ENCODE data around the gene ATP2B2.
A peak's percentile ranks its signal among the peaks of the same experiment; 100 is the strongest.

The ATP2B2 gene

DNA sequence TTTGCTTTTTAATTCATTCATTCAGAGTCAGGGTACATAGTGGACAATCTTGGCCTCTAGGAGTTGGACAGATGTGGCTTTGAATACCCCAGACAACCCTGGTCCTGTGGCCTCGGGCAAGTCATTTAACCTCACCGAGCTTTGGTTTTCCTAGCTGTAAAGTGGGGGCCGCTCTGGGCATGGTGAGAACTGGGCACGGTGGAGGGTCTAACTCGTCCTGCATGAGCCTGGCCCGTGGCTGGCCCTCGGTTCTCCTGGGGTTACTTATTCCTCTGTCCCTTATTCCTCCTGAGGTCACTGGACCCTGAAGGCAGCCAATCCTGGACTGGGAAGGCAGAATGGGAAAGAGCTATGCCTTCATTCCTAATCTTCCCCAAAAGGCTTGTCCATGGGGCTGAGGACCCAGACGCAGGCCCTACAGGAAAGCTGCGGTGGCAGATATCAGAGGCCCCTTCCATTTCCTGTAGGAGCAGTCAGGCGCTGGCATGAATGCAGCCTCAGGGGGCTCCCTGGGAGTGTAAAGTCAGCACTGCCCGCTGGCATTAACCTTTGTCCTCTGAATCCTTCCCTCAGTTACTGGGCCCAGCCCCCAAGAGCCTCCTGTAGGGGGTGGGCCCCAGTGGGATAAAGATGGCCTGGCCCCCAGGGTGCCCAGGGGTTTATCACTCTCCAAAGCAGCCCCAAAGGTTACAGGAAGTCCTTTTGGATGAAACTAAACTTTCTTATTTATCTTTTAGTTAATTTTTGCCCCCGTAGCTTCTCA, 166.6 kb downstream of the ATP2B2 start:
- DNase-seq = no peak

DNA sequence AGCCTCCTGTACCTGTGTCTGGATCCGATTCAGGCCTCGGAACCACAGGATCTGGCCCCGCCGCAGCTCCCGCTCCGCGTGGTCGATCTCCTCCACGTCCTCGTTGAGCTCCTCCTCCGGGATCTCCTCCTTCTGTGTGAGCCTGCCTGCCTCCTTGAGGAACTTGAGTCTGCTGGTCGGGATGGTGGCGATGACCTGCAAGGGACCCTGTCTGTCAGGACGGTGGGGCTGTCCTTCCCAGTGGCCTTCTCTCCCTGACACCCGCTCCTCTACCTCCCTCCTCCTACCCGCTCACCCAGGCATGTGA, 167.3 kb downstream of the ATP2B2 start:
- no peak for DNase-seq

DNA sequence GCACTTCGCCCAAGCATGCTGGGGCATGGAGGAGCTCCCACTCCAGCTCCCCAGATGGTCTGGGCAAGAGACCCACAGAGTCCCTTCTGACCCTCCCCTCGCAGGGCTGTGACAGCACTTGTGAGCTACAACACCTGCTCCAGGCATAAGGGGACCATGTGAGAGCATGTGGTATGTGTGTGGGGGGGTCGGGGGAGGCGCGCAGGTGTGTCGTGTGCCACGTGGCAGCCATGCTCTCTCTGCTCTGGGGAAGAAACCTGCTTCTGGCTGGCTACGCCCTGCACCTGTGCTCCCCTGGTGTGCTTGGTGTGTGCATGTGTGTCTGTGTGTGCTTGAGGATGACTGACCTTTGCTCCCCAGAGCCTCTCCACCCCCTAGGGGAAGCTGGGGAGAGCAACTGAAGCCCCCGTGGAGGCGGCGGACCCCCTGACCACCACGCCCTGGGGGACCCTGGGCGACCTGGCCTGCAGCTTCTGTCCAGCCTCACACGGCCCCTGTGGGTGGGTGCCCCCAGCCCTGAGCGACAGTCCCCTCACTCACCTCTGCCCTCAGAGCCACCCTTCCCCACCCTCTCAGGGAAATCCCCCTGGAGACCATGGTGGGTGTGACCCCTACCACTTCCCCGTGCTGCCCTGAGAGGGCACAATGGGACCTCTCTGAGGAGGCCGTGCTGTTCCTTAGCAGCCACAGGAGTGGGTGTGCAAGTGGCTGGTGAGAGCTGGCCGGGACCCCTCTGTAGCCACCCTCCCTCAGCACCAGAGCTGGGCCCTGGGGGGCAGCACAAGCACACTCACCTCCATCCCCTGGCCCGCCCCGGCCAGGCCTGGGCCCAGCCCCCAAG, 167.8 kb downstream of the ATP2B2 start:
- DNase-seq = no peak

DNA sequence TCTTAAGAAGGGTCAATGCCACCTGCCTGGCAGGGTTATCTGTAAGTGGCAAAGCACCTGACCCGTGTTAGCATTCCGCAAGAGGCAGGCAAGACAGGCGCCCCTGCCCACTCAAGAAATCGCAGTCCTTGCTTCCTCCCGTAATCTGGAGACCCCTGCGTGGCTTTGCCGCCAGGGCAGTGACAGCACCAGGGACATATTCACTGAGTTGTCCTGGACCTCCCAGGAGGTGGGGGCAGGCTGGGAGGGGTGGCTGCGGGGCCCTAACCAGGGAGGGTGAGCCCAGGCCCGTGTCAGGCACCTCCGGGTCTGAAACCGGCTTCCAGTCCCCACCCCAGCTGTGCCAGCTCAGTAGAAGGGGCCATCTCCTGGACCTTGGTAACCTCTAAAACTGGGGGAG, 168.6 kb downstream of the ATP2B2 start:
- DNase-seq = no peak

DNA sequence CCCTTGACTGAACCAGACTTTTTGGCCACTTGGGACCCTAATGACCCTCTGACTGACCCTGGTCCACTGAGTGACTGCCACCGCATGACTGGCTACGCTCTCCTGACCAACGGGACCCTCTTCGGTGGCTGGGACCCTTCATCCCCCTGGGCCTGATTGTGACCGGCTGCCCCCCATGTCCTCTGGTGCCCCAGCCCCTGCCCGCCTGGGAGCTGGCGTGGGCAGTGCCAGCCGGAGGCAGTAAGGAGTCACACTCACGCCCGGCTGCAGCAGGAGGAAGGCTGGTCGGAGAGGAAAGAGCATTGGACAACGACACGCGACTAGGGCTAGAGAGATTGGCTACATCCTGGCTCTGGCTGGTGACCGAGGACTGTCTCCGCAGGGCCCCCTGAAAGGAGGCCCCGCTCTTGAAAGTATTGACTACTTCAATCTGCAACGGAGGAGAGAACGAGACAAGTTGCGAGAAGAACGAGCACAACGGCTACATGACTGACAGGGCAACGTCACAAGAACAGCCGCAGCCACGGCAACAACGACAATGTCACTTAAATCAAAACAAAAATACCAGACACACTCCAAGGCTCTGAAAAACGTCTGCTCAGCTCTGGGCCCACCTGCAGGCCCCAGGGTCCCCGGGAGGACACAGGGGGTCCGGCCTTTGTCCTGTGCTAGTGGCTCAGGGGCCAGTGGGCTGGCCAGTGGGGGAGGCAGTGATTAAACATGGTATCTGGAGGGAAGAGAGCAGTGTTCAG, 169.3 kb downstream of the ATP2B2 start:
- no peak for DNase-seq

DNA sequence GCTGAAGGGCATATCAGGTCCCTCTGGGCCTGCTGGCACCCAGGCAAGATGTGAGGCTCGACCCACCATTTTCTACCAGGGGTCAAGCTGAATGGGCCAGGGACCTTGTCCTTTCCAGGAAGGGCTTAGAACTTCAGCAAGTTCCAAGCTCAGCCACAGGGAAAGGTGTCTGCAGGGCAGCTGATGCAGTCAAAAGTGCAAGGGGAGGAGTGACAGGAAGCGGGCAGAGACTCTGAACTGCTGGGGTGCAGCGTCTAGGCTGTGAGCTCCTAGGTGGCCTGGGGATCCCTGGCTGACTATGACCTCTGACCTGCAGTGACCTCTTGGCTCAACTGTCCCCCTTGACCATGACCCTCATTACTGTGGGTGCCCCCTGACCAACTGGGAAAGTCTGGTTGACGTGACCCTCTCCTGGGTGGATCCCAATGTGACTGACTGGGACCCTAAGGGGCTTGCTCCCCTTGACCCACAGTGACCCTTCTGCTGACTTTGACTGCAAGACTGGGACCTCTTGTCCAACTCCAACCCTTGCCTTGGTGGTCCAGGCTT, 170.1 kb downstream of the ATP2B2 start:
- DNase-seq = no peak

DNA sequence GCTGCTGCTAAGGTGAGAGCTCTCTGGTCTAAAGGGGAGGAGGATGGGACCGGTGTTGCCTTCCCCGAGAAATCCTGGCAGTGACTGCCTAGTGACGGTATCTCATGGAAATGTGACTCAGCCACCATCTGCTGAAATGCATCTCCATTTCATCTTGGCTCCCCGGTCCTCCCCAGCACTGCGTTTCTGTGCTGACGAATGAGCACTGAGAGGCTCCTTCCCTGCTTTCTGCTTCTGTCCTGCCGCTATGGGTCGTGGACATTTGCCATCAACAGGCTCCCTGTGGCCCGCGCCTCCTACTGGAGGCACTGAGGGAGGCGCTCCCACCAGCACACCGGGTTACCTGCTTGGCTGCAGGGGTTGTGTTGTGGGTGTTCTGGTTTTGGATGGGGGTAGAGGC, 170.9 kb downstream of the ATP2B2 start:
- peak; percentile 35 for DNase-seq

DNA sequence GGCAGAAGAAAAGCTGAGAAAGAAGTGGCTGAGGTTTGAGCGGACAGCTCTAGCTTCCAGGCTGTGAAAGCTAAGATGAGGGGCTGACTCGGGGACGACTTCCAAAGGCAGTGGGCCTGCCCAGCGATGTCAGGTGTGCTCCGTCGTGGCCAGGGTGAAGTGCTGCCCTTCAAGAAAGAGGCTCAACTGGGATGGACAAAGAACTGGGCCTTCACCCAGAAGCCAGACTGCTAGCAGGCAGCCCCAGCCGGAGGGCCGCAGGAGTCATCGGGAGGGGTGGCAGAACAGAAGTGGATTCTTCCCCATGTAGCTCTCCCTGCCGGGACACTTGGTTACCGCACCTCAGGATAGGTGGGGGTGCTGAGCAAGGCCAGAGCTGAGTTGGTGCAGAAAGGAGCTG, 171.3 kb downstream of the ATP2B2 start:
- DNase-seq = no peak

DNA sequence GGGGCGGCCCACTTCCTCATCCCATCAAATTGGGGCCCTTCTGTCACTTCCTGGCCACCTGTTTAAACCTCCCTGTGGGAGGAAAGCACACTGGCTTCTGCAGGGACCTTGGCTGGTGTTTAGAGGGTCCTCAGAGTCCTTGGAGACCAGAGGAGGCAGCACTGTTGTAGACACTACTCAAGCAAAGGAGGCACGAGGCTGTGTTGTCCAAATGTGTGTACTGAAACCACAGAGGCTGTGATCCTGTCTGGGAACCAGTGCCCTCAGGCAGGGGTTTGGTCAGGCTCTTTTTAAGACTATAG, 172.1 kb downstream of the ATP2B2 start:
- no peak for DNase-seq

DNA sequence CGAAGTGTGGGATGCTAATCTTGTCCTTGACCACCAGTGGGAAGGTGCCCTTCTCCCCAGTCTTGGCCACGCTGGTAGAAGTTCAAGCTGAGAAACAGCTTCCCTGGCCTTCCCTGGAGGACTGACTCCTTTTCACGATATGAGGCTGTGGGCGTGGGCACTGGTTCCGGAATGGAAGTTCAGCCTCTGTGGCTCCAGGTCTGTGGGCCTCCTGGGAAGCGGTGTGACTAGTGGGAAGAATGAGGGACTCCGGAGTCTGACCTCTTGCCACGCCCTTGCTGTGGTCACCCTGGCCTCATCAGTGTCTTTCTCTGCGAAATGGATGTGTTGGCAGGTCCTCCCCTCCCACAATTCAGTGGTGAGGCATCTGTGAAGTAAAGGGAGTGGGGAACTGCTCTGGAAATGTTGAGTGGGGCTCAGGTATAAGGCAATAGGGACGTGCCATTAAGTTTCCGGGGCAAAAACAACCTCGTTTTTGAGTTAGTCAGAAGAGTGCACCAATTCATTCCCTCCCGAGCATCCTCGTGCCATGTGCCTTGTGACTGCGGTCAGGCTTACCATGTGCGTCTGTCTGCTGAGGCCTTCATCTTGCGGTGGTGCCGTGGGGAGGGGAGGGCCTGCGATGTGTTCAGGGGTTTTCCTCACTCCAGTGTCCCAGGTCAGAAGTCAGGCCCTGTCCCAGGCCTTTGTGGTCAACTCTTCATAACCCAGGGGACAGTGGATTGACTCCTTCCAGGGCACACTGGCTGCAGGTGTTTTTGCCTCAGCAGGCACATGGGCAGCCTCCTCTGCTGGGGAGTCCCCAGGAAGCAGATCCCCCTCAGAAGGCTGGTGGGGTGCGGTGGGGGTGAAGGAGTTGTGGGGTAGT, 172.7 kb downstream of the ATP2B2 start:
- no peak for DNase-seq

DNA sequence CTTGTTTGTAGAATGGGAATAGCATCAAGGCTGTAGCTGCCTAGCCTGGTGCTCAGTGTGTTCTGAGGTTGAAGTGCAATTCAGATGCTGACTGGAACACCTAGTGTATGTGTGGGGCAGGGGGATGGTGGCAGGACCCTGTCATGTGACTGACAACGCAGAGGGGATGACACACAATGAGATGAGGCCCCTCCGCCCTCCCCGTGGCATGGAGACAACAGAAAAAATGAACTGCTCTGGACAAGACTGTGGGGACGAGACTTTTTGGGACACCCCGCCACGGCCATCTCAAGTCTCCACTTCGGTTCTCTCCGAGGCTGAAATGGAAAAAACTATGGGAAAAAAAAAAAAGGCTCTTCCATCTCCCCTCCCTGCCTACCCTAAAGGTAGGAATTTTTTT, 174.1 kb downstream of the ATP2B2 start:
- DNase-seq = no peak

DNA sequence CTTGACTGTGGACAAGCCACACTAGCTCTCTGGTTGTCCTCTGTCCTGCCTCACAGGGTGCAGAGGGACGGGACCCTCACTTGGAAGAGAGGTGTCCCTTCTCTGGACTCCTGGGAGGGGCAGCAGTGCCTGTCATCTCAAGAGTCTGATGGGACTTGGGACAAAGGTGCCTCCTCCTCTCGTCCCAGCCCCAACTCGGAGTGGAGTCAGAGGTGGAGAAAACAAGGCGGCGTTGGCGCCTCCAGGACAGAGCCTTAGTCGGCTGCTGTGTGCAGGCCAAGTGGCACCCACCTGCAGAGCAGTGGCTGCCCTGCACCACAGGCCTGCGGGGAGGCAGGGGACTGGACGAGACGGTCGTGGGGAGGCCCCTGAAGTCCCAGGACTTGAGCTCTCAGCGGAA, 175.1 kb downstream of the ATP2B2 start:
- DNase-seq = no peak

DNA sequence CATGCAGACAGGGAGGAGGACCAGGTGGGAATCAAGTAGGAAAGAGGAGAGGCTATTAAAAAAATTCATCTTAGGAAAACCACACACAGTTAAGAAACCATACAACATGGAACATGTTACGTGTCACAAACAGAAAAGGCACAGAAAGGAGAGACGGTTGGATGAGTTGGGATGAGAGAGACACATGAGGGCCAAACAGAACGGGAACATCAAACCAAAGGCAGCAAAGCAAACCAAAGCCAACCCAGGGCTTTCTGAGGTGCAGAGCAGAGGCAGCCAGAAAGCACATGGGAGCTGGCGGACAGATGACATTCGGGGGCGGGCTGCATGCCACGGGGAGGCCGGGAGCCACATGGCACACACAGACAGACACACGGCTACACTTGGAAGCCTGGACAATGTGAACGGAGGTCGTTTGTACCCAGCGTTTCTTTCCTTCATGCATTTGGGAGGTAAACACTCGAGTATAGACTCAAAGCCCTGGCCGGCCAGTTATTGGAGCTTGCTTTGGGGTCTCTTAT, 175.8 kb downstream of the ATP2B2 start:
- no peak for DNase-seq

DNA sequence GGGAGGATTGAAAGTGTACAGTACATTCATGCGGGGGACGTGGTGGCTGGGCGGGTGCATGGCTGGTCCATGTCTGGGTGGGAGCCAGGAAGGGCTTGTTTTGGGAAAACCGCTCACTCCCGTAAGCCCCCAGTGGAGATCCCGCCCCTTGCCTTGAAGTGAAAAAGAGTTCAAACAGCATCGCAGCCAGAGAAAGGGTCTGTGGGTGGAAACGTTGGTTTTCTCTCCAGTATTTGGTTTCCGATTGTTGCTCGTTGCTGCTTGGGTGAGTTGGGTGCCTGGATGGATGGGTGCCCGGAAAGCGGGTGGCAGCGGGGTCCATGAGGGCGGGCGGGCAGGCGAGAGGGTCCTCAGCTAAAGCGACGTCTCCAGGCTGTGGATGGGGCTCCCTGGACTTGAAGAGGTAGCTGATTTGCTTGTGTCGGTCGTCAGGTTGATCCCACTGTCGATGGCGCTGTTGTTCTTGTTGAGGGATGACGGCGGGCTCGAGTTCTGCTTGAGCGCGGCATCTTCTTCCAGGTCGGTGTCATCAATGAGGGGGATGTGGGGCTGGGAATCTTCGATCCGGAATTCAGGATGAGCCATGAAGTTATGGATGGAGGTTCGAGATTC, 176.8 kb downstream of the ATP2B2 start:
- no peak for DNase-seq

DNA sequence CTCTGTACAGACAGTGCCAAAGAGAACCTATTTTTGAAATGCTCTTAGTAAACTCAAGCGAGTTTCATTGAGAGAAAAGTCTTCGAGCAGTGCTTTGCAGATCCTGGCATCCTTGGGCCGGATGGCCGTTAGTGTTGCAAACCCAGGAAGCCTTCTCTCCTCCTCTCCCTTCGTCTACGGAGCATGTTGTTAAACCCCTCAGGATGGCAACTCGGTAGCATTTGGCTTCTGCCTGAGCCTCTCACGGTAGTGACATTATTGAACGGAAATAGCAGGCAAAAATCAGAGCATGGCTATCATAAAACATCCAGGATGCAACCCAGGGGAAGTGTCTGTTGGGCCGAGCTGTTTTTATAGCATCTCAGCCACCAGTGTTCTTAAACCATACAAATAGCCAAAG, 177.8 kb downstream of the ATP2B2 start:
- no peak for DNase-seq

DNA sequence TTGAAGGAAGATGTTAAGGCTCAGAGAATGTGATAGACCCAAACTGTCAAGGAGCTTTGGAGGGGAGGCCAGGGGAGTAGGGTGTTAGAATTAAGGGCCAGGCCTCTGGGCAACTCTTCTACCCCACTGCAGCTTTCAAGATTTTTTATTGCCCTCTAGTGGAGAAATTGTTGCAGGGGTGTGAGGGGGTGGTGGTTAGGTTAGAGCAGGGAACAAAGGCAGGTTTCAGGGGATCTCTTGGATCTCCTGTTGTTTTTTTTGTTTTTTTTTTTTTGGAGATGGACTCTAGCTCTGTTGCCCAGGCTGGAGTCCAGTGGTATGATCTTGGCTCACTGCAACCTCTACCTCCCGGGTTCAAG, 183.1 kb downstream of the ATP2B2 start:
- DNase-seq = no peak

DNA sequence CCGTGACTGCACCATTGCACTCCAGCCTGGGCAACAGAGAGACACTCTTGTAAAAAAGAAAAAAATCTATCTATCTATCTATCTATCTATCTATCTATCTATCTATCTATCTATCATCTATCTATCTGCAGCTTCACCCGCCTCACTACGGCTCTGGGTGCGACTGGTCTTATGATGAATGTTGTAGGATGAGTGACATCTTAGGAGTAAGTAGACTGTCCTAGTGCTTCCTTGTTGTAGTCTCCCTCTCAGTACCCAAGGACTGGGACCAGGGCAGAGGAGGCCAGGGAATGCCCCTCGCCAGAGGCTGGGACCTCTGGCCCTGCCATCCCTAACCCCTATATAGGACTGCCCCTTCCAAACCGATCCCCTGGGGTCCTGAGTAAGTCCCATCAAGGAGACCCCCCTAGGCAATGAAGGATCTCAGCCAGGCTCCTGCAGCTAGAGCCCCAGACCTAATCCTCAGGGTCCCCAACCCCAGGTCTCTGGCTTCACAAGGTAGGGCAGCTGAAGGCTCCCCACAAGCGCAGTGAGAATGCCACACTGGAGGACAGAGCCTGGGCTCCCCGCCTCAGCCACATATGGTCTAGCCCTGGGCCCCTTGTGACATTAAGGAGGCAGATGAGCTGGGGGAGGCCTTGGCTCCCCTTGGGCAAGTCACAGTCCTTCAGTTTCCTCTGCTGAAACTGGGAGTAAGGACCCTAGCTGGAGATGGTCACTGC, 183.6 kb downstream of the ATP2B2 start:
- no peak for DNase-seq

DNA sequence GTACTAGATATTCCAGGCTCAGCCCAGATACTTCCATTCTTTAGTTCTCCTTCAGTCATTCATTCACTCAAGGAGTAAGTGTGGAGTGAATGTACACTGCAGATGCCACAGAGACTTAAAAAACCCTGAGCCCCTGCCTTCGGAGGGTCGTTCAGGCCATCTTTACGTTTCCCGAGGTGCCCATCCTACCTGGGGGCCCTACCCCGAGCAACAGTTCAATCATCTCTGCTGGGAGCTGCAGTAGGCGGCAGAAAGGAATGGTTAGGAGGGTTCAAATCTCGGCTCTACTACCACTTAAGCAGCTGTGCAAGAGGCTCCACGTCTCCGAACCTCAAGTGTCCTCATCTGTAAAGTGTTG, 185.1 kb downstream of the ATP2B2 start:
- DNase-seq = no peak

DNA sequence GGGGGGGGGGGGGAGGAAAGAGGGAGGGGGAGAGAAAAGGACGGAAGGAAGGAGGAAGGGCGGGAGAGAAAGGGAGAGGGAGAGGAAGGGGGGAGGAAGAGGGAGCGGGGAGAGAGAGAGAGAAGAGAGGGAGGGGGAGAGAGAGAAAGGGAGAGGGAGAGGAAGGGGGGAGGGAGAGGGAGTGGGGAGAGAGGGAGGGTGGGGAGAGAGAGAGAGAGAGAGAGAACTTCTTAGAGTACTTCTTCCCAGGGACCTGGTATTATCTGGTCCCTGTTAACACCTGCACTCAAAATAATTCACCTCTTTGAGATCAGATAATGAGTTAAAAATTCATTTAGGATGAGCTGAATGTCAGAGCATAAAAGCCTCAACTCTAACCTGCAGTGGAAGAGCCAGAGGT, 185.6 kb downstream of the ATP2B2 start:
- DNase-seq = peak; percentile 10

DNA sequence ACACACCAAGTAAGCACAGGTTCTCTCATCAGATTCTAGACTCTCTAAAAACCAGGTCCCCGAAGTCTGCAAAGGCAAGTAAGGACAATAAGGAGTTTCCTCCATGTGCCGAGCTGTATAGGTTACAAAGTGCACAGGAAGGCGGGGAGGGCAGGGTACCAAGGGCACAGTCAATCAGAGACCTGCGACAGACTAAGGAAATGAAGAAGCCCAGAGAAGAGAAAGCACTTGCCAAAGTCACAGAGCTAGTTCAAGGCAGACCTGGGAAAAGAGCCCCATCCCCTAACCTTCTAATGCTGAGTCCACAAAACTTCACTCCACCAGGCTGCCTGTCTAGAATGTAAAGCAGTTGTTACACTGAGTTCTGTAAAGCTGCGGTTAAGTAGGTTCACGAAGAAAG, 186.1 kb downstream of the ATP2B2 start:
- no peak for DNase-seq

DNA sequence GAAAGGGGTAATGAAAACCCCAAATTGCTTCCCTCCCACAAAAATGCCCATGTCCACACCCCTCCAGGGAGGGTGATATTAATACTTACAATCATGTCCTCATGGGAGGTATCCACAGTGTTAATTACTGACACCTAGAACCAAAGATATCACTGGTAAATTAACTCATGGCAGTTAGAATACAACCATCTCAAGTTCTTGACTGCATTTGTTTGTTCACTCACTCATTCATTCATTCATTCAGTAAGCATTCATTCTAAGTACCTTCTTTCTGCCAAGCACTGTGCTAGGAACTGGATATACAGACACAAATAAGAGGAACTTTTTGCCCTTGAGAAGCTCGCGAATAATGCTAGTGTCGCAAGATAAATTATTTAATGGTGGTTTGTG, 187.4 kb downstream of the ATP2B2 start:
- no peak for DNase-seq

All from fibroblast of upper back skin (primary cell).